Activated CD4-positive, alpha-beta T cell treated with anti-CD3 and anti-CD28 coated beads, Interleukin-2, amount 50 U/mL, for 16 hours (primary cell): ENCODE measurements around the gene ANKLE1.
"Not testable (repeated sequence)": the region's sequence is repeated elsewhere in the genome, so short reads cannot be mapped to it uniquely, and the experiment has no call there.

ENCODE experiments used
- DNase-seq: peaks from one replicate; pipeline ENCODE4 v3.0.0-alpha.2; 2020

ANKLE1 gene

DNA sequence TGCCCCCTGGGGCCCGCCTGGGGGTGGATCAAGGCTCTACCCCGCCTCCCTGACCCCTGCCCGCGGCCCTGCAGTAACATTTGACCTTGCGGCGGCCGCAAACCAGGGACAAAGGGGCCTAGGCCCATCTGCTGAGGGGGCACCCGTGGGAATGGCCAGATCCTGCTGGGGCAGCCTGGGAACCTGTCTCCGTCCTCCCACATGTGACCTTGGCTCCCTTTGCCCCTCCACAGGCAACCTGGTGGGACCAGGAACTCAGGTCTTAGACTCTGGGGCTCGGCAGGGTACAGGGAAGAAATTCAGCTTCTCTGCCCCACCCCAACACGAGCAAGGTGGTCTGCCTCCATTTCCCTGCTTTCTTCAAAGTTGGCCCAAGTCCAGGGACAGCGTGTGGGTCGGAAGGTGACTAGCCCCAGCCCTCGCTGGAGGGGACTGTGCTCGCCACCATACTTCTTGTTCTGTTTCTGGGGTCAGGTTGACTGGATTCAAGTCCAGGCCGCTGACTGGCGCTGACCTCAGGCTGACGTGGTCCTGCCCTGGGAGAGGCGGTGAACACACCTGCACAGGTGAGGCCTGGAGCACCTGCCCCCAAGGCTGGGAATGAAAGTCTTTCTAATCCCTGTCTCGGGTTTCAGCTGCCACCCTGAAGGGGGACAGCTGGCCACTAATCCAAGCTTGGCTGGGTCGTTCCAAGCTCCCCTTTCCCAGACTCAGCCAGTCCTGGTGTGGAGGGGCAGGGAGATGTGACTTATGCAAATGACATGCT is 33.5 kb upstream of the ANKLE1 start:
- no peak for DNase-seq

- no peak for DNase-seq
These were observed 31.7 kb upstream of the ANKLE1 start for GRCh38 chr19:17249887-17250548.

GRCh38 chr19:17254636-17255035 is 27.1 kb upstream of the ANKLE1 start:
- no peak for DNase-seq

GRCh38 chr19:17255150-17255621 is 26.5 kb upstream of the ANKLE1 start:
- DNase-seq, result no peak

GRCh38 chr19:17256130-17256529 is 25.6 kb upstream of the ANKLE1 start:
- no peak for DNase-seq

DNA sequence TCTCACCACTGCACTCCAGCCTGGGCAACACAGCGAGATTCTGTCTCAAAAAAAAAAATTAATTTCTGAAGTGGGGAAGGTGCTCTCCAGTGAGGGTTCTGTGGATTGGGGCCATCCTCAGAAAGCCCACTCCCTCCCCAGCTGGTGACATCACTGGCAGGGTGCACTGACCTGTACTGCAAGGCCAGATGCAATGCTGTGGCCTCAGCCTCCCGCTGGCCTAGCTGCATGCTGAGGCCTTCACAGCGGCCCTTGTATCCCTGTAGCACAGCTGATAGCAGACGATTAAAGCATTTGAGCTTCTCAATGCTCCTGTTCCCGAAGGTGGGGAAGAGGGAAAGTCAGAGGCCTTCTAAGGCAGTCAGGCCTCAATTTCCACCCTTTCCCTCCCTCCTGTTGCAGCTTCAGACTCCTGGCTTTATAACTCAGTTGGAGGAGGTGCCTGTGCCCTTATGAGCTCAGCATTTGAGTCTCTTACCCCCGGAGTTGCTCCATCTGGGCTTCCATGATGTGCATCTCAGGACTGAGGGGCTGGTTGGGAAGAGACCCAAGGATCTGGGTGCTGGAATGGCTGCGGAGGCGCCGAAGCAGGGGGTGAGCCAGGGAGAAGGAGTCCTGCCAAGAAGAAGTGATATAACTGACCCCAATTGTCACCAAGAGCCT is 22.5 kb upstream of the ANKLE1 start:
- DNase-seq, result no peak

GRCh38 chr19:17259934-17260333 is 21.8 kb upstream of the ANKLE1 start:
- DNase-seq, result no peak

- DNase-seq, result peak; percentile 92
These were observed 20.8 kb upstream of the ANKLE1 start for GRCh38 chr19:17260842-17261325.

GRCh38 chr19:17262557-17262956 is 19.1 kb upstream of the ANKLE1 start:
- DNase-seq, result no peak

GRCh38 chr19:17263712-17264640 is 17.7 kb upstream of the ANKLE1 start:
- DNase-seq, result no peak

- DNase-seq, result no peak
These were observed 17.1 kb upstream of the ANKLE1 start, which contains the start of gene USHBP1 for GRCh38 chr19:17264641-17264979. Gene USHBP1 (minus strand): TSS chr19:17264745. CDS start chr19:17264299, 446 bp downstream.

DNA sequence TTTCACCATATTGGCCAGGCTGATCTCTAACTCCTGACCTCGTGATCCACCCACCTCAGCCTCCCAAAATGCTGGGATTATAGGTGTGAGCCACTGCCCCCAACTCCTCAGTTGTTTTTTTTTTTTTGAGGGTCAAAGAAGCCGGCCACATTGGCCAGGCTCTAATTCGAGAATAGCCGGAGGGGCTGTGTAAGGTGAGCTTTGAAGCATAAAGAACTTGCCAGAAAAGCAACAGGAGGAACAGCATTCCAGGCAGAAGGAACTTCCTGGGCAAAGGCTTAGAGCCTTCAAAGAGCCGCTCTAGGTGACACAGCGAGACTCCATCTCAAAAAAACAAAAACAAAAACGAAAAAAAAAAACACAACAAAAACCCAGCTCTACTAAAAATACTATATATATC is 15.7 kb upstream of the ANKLE1 start:
- DNase-seq, result no peak

GRCh38 chr19:17266589-17266974 is 15.1 kb upstream of the ANKLE1 start:
- DNase-seq, result no peak

GRCh38 chr19:17266975-17267788 is 14.5 kb upstream of the ANKLE1 start, which contains the start of gene BABAM1:
Gene BABAM1 (plus strand): TSS chr19:17267443. CDS start chr19:17268807, 1,364 bp downstream.
- peak; percentile 99 for DNase-seq

DNA sequence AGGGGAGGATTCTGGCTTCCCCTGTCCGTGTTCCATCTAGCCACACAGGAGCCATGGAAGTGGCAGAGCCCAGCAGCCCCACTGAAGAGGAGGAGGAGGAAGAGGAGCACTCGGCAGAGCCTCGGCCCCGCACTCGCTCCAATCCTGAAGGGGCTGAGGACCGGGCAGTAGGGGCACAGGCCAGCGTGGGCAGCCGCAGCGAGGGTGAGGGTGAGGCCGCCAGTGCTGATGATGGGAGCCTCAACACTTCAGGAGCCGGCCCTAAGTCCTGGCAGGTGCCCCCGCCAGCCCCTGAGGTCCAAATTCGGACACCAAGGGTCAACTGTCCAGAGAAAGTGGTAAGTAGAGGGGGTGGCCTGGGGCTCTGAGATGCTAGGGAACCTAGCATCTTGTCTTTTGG is 12.9 kb upstream of the ANKLE1 start:
- no peak for DNase-seq

- DNase-seq, result not testable (repeated sequence)
These were observed 6.8 kb upstream of the ANKLE1 start for GRCh38 chr19:17274892-17275291.

GRCh38 chr19:17275441-17276175 is 6.1 kb upstream of the ANKLE1 start:
- no peak for DNase-seq

DNA sequence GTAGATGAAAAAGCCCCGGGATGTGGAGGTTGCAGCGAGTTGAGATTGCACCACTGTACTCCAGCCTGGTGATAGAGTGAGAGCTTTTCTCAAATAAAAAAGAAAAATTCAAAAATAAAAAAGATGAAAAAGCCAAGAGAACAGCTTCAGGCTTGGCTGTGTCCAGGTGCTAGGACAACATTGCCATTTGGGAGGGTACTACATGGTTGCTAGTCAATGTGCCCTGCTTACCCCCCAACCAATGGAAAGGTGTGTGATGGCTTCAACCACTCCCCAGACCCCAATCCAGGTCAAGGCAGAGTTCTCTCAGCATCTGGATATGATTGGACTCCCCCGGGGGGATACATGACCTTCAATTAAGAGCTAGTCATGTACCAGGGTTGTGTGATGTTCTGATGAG is 2.3 kb upstream of the ANKLE1 start:
- no peak for DNase-seq

GRCh38 chr19:17282488-17283125 is 906 bp downstream of the ANKLE1 start:
- peak; percentile 84 for DNase-seq

GRCh38 chr19:17283504-17283996 is 1.8 kb downstream of the ANKLE1 start:
- no peak for DNase-seq
